ENCODE results near the gene FCHSD2. TPM values are rescaled to one million over a fixed set of nuclear protein-coding genes. Genes with fewer than 3 reads are reported as not detected.

Gene FCHSD2
- total RNA-seq, 1 donor from 2014 or later = 22.2 TPM

GRCh38 chr11:73186886-73187285 lies 44.8 kb upstream of the FCHSD2 start:
- Histone ChIP-seq H3K4me1 (no peaks in the 10 kb centered on the region), H3K36me3 (no peaks in the 10 kb centered on the region), H2AFZ (replicated peaks) (no peak overlapping the region), H3K4me3 (no peak overlapping the region), H3K27me3 (no peaks in the 10 kb centered on the region), H4K20me1 (ENCODE audit: low read depth) (no peaks in the 10 kb centered on the region), H3K9me3 (ENCODE audit: low read depth) (no peaks in the 10 kb centered on the region), H3K79me2 (ENCODE audit: low read depth) (no peaks in the 10 kb centered on the region), H3K4me2 (no peak overlapping the region), H3K9ac (no peak overlapping the region), H3F3A (ENCODE audit: low read depth) (no peaks in the 10 kb centered on the region), H3K27ac (no peak overlapping the region)
- Mint-ChIP-seq H3K9me3 (no peaks in the 10 kb centered on the region), H3K27me3 (ENCODE audit: insufficient read depth, low read depth) (peaks cover 4% of the 10 kb centered on the region), H3K4me1 (no peaks in the 10 kb centered on the region), H3K4me3 (no peak overlapping the region), H3K27ac (peak overlapping the region; percentile 17), H3K36me3 (no peaks in the 10 kb centered on the region)
- DNase-seq (ENCODE audit: low spot score) = no peak
- TF ChIP-seq EZH2 (IDR thresholded peaks at IDR 0.05) (no peak), EZH2phosphoT487 (IDR thresholded peaks at IDR 0.05) (no peak)
- TF ChIP-seq, protein P1, sequence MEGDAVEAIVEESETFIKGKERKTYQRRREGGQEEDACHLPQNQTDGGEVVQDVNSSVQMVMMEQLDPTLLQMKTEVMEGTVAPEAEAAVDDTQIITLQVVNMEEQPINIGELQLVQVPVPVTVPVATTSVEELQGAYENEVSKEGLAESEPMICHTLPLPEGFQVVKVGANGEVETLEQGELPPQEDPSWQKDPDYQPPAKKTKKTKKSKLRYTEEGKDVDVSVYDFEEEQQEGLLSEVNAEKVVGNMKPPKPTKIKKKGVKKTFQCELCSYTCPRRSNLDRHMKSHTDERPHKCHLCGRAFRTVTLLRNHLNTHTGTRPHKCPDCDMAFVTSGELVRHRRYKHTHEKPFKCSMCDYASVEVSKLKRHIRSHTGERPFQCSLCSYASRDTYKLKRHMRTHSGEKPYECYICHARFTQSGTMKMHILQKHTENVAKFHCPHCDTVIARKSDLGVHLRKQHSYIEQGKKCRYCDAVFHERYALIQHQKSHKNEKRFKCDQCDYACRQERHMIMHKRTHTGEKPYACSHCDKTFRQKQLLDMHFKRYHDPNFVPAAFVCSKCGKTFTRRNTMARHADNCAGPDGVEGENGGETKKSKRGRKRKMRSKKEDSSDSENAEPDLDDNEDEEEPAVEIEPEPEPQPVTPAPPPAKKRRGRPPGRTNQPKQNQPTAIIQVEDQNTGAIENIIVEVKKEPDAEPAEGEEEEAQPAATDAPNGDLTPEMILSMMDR (IDR thresholded peaks at IDR 0.05) = no peak

GRCh38 chr11:73186294-73186850 lies 44.3 kb upstream of the FCHSD2 start:
- H3K27ac Mint-ChIP-seq = peak overlapping the region; percentile 17
- H3K4me2 ChIP-seq = no peak overlapping the region
- TF ChIP-seq, protein P1 (IDR thresholded peaks at IDR 0.05) = no peak
- no peak overlapping the region for H3K9ac ChIP-seq
- H3F3A ChIP-seq (ENCODE audit: low read depth) = no peaks in the 10 kb centered on the region
- H3K4me1 Mint-ChIP-seq = no peaks in the 10 kb centered on the region
- peaks cover 4% of the 10 kb centered on the region for H3K27me3 Mint-ChIP-seq (ENCODE audit: insufficient read depth, low read depth)
- no peak overlapping the region for H3K27ac ChIP-seq
- no peak overlapping the region for H2AFZ ChIP-seq (replicated peaks)
- H3K9me3 ChIP-seq (ENCODE audit: low read depth) = no peaks in the 10 kb centered on the region
- no peaks in the 10 kb centered on the region for H3K79me2 ChIP-seq (ENCODE audit: low read depth)
- no peak overlapping the region for H3K4me3 ChIP-seq
- no peaks in the 10 kb centered on the region for H3K36me3 ChIP-seq
- no peaks in the 10 kb centered on the region for H3K4me1 ChIP-seq
- DNase-seq (ENCODE audit: low spot score) = no peak
- no peaks in the 10 kb centered on the region for H4K20me1 ChIP-seq (ENCODE audit: low read depth)
- H3K36me3 Mint-ChIP-seq = no peaks in the 10 kb centered on the region
- H3K27me3 ChIP-seq = no peaks in the 10 kb centered on the region
- H3K4me3 Mint-ChIP-seq = no peak overlapping the region
- H3K9me3 Mint-ChIP-seq = no peaks in the 10 kb centered on the region

DNA sequence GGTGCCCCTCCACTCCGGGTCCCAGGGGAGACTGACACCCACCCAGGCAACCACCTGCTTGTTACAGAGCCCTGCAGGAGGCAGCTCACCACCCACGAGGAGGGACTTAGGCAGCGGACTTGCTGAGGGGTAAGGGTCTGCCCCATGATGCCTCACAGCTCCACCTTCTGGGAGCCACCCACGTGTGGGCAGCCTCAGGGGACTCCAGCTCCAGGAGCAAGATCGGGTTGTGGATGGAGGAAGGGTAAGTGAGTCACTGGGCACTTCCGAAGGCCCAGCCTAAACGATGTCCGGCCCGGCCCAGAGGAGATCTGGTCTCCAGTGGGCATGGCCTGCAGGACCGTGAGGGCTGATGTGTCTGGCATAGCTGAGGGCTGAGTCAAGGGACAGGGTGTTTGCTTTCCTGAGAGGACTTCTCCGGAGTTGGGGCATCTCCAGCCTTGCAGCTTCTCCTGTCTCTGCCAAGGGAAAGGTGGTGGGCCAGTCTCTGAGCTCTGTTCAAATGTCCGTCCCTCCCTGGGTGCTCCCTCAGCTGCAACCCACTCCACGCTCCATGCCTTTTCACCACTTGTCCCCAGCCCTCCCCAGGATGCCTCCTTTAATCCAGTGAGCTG lies 43.7 kb upstream of the FCHSD2 start:
- Histone ChIP-seq H3K9me3 (ENCODE audit: low read depth) (no peaks in the 10 kb centered on the region), H3K36me3 (no peaks in the 10 kb centered on the region), H3K79me2 (ENCODE audit: low read depth) (no peaks in the 10 kb centered on the region), H3K4me2 (no peak overlapping the region), H2AFZ (replicated peaks) (peak overlapping the region; percentile 81), H3F3A (ENCODE audit: low read depth) (no peaks in the 10 kb centered on the region), H3K27ac (no peak overlapping the region), H3K27me3 (no peaks in the 10 kb centered on the region), H3K9ac (no peak overlapping the region), H3K4me3 (no peak overlapping the region), H3K4me1 (no peaks in the 10 kb centered on the region), H4K20me1 (ENCODE audit: low read depth) (no peaks in the 10 kb centered on the region)
- no peak for DNase-seq (ENCODE audit: low spot score)
- Mint-ChIP-seq H3K4me1 (no peaks in the 10 kb centered on the region), H3K27ac (no peak overlapping the region), H3K27me3 (ENCODE audit: insufficient read depth, low read depth) (peaks cover 2% of the 10 kb centered on the region), H3K36me3 (no peaks in the 10 kb centered on the region), H3K9me3 (no peaks in the 10 kb centered on the region), H3K4me3 (no peak overlapping the region)
- TF ChIP-seq EZH2phosphoT487 (IDR thresholded peaks at IDR 0.05) = no peak
- TF ChIP-seq EZH2 (IDR thresholded peaks at IDR 0.05) = no peak
- TF ChIP-seq, protein P1 (IDR thresholded peaks at IDR 0.05) = no peak
